ENCODE results near the gene ANKRD23.

Gene ANKRD23

DNA sequence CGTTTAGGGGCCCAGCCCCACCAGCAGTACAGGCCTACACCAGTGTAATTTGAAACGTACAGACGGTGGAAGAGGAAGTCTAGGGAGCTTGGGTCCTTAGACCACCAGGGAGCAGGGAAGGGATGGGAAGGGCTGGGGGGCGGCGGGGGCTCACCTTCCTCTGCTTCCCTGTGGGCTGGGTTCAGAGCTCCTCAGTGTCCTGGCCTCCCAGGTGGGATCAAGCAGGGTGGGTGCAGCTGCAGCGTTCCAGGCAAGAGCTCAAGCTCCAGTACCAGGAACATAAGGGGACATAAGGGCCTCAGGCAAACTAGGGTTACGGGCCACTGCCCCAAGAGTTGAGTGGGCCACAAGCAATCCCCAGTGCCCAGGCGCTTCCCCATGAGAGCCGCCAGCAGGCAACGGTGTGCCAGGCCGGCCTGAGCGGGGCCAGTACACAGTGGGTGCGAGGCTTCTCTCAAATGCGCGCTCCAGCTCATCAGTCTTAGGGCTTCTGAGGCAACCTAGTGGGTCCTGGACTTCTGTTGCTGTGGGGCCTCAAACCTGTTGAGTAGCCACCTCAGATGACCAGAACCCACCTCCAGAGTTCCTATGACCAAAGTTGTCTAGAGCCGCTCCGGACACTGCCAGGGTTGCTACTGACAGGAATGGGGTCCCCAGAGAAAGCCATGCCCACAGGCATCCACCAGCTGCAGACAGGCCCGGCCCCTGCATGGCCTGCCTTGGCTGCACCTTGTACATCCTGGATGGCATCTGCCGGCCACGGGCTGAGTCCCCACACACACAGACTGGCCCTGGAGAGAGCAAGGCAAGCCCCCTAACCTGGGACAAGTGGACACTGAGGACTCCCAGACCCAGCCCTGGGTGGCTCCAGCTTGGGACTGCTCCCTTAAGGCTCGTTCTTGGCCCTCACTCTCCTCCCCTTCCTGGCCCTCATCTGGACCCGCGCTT is 5.2 kb downstream of the ANKRD23 start:
- no peak for DNase-seq (ENCODE audit: low read depth in 2 of 2)

DNA sequence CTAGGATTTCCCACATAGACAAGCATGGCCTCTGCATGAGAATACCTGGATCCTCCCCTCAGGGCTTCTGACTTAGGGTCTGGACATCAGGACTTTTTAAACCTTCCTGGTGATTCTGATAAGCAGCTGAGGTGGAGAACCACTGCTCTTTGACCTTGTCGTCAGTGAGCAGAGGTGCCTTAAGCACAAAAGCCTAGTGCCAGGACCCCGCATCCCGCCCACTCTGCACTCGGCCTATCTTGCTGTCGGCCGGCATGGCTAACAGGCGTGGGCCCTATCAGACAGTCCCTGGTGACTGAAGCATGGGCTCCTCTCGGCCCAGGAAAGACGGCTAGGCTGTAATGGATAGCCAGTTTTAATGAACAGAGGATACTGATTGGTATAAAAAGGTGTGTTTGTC is 6.2 kb downstream of the ANKRD23 start:
- no peak for DNase-seq (ENCODE audit: low read depth in 2 of 2)

DNA sequence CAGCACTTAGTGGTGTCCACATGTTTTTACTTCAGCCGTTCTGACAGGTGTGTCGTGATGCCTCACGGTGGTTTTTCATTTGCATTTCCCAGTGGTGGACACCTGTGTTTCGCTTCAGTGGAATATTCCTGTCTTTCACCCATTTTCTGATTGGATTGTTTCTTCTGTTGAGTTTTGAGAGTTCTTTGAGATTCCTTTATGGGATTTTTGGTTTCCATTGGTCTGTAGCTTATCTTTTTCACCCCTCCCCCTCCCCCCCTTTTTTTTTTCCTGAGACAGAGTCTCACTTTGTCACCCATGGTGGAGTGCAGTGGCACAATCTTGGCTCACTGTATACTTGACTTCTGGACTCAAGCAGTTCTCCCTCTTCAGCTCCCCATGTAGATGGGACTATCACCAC is 8.0 kb downstream of the ANKRD23 start:
- no peak for DNase-seq (ENCODE audit: low read depth in 2 of 2)

DNA sequence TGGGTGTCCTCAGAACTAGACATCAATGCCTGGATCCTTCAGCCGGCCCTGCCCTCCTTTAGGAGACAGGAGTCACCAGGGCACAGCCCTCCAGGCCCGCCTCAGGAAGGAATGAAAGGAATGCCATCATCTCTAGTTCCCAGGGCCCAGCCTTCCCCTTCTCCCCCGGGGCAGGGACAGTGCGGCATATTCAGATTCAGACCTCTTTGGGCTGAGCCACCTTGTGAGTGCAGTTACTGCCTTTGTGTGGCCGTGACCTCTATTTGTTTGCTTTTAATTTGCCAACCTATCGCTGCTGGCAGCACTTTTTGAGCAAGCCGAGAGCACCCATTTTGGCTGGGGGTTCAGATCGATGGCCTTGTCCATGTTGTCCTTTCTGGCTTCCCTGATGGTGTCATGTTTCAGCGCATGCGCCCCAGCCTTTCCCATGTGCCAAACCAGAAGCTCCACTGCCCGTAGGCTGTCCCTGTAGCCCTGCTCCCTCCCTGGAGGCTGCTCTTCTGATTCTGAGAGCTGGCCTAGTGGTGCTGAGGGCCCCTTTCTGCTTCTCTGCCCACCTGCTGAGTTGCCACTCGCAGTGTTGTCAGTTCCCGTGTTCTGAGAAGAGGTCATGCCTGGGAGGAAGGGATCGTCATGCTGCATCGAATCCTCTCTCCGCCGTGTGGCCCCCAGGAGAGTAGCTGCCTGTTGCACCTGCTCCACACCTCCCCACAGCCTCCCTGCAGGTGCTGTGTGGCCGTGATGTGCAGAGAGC is 10.9 kb downstream of the ANKRD23 start:
- no peak for DNase-seq (ENCODE audit: low read depth in 2 of 2)

DNA sequence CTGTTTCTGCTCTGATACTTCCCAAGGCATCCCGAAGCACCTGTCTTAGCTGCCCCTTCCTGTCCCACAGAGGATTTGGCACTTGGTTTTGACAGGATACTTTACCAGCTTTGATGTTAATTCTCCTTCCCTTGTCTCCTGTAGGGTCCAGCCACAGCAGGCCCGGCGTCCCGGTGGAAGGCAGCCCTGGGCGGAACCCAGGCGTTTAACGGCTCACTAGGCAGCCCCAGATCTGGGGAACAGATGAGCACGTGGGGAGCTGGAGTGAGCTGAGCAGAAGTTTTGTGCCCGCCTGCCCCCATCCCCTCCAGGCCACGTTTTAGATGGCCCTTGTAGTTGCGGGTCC is 11.4 kb downstream of the ANKRD23 start:
- no peak for DNase-seq (ENCODE audit: low read depth in 2 of 2)

DNA sequence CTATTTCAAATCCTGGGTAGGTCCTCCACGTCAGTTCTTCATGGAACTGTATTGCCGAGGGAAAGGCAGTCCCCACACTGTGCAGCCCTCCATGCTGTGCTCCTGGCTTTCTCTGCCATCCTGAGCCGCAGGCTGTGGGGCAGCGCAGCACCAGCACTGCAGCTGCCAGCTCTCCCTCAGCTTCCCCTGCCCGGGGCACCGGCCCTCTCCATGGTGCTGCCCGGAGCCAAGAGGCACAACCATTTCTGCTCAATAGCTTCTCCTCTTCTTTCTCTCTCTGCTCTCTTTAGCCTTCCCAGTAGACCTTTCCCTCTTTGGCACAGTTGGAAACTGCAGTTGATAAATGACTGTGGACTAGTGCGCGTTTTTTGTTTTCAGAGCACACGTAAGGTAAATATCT is 12.1 kb downstream of the ANKRD23 start:
- no peak for DNase-seq (ENCODE audit: low read depth in 2 of 2)

DNA sequence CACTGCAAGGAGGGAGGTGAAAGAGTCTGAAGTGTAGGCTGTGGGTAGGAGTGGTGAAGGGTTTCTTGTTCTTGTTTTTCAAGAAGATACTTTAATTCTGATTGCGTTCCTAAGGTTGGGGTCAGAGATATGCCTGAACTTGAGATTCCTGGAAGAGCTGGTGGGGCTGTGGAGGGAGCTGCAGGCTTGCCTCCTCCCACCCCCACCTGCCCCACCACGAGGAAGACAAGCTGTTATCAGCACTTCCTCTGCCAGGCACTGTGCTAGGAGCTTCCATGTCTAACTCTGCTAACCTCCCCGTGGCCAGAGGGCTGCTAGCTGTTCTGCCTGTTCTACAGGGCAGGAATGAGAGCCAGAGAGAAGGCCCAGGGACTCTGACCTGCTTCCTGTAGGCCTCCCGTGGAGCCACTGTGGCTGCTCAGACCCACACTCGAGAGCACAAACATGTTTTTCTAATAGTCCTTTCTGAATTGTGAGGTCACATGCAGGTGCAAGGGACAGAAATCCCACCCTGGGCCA is 13.7 kb downstream of the ANKRD23 start:
- no peak for DNase-seq (ENCODE audit: low read depth in 2 of 2)

DNA sequence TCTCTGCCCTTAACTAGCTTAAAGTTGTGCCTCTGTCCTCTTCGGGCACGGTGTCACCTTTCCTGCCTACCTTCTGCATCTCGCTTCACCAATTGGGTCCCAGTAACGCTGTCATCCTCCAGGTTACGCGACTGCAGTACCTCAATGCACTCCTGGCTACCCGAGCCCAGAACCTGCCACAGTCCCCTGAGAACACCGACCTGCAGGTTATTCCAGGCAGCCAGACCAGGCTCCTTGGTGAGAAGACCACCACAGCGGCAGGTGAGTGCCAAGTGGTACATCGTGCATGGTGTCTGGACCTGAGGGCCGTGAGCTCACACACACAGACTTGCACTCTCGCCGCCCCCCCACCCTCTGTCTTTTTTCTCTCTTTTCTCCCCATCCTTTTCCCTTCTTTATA is 14.9 kb downstream of the ANKRD23 start:
- no peak for DNase-seq (ENCODE audit: low read depth in 2 of 2)

DNA sequence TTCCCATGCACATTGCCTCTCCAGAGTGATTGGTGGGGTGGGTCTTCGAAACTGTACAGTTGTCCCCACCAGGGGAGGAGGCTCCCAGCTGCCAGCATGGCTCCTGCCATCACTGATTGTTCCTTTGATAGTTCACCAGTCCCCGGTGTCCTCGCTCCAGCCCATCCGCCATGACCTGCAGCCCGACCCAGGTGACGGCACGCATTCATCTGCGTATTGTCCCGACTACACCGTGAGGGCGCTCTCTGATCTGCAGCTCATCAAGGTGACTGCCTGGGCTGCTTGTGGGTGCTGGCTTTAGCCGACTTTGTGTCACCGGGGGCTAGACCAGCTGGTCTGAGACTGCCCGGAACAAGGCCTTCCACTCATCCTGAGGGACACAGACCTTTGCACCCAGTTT is 15.4 kb downstream of the ANKRD23 start:
- DNase-seq (ENCODE audit: low read depth in 2 of 2): no peak

DNA sequence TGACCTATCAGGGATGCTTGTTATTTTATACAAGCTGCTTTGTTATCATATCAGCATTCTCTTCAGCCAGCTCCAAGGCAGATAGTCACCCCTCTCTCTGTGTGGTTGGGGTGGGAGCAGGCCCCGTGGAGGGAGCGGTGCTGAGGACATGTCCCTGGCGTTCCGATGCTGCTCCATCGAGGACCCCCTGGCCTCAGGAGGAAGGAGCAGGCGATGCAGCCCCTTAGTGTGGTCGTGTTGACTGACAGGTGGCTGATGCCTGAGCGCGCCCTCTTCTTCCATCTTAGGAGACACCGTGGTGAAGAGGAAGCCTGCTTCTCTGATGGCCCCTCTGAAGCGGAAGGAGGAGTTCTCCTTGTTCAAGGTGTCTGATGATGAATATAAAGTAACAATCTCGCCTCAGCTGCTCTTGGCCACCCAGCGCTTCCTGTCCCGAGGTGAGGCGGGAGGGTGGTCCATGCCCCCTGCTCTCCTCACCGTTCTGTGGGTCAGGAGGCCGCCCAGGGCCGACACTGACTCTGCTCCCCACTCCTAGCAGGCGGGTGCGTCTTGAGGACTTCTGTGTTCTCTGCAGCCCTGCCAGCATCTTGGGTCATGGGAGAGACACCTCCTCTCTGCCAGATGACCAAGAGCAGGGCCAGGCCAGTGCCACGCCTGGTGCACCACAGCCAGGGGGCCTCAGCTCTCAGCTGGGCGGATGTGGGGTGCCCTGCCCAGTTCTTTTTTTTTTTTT is 17.1 kb downstream of the ANKRD23 start:
- no peak for DNase-seq (ENCODE audit: low read depth in 2 of 2)

DNA sequence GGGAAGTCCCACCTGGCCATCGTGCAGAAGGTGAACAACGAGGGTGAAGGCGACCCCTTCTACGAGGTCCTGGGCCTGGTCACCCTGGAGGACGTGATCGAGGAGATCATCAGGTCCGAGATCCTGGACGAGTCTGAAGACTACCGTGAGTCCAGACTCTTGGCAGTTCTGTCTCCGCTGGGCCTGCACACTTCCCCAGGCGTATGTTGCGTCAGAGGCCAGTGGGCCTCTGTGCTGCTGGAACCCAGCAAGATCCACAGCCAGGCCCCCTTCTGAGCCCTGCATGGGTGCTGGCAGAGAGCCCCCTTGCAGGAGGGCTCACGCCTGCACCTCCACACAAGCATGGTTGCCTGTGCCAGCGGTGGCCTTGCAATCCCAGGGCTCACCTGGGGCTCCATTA is 18.8 kb downstream of the ANKRD23 start:
- DNase-seq (ENCODE audit: low read depth in 2 of 2): no peak

DNA sequence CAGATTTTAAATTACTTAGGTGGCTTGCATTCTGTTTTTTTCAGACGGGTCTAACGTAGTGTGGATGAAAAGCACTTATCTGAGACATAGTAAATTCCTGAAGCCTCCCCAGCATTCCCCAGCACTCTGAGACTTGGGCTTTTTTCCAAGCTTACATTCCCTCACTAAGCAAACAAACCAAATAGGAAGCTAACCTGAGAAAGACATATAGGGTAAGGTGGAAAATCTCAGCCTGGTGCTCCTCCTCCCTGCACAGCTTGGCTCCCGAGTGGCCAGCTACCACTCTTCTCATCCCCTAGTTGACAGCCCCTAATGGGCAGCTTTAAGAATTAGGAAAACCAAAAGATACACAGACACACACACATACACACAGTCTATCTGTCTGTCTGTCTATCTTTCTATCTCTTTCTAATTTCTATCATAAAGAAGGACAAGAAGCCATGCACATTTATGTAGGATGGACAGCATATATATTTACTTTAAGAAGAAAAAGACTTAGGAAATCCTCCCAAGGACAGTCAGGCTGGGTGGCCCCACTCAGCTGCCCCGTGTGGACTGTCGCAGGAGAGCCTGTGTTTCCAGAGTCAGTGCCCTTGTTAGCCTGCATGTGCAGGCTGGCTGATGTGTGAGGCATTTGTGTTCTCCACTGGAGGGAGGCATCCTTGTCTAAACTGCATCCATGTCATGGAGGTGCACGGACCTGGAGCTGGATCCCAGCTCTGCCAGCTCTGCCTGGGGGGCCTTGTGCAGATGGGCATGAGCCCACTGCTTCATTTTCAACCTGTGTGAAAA is 19.5 kb downstream of the ANKRD23 start:
- no peak for DNase-seq (ENCODE audit: low read depth in 2 of 2)

DNA sequence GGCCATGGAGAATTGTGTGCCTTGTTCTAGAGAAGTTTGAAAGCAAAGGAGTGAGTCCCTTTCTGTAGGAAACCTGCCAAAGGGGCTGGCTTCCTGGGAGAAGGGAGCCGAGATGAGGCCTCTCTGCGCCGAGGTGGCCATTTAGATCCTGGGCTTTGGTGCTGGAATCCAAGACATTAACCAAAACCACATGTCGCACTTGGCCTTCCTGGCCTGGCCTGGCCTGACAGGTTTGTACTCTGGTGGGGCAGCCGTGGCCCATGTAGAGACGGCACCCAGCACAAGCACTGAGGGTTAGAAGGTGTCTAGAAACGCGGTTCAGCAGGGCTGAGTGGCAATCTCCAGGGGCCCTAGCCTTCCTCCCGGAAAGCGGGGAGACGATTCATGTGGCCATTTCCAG is 20.6 kb downstream of the ANKRD23 start:
- no peak for DNase-seq (ENCODE audit: low read depth in 2 of 2)

DNA sequence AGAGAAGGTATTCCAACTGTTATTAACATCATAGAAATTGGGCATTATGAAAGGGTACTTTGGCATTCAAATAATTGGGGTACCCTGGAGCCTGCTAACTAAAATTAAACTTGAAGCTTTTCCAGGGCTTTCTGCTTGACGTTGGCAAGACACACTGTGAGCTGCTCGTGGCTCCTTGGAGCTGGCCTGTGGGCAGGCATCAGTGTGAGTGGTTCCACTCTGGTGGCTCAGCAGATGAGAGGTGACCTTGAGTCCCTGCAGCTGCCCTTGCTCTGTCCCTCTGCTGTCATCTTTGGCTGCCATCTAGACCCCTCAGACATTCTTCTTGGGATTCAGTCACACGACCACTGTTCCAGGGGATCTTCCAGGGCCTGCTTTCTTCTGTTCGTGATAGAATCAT is 21.0 kb downstream of the ANKRD23 start:
- DNase-seq (ENCODE audit: low read depth in 2 of 2): no peak

DNA sequence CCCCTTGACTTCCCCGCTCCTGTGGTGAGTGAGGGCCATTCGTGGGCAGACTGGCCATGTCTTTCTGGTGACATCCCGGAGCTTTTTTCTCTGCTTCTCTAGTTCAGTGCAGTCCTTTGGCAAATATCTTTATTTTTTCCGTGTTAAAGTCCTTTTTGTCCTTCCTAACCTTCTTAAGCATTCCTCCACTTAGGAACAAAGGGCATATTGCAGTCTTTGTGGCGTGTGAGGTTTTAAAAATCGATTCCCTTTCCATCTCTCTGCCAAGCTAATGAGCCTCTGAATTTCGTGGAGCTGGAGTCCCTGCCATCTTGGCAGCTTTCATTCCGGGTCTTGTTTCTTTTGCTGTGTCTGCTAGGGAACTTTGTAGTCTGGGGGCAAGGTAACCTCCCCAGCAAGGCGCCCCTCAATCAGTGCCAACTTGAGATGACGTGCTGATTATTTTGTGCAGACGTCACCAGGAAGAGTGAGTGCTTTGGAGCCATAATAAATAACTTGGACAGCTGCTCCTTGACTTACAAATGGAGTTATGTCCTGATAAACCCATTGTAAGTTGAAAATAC is 22.6 kb downstream of the ANKRD23 start:
- DNase-seq (ENCODE audit: low read depth in 2 of 2): no peak

DNA sequence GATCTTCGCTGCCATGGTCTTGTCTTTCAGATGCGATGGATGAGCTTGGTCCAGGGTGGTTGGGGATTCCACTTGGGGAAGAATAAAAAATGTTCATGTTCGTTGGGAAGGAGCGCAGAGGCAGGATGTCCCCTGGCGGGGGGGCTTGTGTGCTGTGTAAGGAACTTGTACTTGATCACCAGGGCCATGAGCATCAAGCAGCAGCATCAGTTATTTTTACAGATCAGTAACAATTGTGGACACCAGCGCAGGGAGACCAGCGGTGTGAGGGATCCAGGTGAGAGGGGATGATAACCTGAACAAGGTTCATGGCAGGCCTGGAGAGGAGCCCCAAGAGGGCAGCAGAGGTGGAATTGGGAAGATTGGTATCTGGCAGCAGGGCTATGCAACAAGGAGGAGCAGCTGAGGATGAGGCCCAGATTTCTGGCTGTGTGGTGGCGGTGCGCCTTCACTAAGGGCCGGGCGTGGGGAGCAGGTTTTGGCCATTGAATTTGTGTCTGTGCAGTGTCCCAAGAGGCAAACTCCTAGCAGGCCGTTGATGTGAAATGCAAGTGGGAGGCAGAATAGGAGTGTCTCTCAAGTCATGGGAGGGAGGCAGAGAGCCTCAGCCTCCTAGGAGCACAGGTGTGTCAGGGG is 23.8 kb downstream of the ANKRD23 start:
- DNase-seq (ENCODE audit: low read depth in 2 of 2): no peak

DNA sequence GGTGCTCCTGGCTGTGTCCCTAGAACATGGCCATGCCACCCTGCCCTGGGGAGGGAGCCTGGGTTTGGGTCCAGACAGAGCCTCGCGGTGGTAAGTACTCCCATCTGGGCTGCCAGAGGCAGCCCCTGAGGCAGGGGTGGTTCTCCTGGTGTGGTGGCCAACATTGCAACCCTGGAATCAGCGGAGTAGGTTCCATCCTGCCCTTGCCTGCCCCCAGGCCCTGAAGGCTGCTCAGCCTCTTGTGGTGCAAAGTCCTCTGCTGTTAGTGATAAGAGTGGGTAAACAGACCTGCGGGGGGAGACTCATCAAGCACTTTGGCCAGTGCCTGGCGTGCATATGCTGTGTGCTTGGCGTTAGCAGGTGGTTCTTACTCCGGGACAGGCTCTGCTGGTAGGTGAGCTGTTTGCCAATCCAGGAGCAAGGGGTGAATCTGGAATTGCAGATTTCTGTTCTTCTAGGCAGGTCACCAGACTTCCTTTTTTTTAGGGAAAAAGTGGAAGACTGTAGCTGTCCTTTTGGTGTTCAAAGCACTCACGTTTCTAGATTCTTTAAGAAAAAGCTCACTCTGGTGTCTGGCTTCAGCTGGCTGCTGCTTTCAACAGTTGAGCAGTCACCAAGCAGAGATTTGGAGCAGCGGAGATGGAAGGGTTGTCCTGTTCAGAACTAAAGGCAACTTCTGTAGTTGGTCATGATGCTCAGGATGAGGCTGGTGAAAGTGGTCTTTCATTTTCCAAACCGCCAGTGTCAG is 24.5 kb downstream of the ANKRD23 start:
- DNase-seq (ENCODE audit: low read depth in 2 of 2): no peak

DNA sequence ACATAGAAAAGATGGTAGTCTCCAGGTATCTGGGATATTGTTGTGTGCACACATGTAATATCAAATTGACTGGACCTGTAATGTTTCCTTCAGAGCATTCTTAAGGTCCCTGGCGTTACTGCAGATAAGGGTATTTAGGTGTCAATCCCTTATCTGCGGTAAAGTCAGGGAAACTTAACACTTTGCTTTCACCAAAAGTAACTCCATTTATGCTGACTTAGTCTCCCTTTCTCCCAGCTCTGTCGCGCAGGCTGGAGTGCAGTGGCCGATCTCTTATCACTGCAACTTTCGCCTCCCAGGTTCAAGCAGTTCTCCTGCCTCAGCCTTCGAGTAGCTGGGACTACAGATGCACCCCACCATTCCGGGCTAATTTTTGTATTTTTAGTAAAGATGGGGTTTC is 25.9 kb downstream of the ANKRD23 start:
- no peak for DNase-seq (ENCODE audit: low read depth in 2 of 2)

DNA sequence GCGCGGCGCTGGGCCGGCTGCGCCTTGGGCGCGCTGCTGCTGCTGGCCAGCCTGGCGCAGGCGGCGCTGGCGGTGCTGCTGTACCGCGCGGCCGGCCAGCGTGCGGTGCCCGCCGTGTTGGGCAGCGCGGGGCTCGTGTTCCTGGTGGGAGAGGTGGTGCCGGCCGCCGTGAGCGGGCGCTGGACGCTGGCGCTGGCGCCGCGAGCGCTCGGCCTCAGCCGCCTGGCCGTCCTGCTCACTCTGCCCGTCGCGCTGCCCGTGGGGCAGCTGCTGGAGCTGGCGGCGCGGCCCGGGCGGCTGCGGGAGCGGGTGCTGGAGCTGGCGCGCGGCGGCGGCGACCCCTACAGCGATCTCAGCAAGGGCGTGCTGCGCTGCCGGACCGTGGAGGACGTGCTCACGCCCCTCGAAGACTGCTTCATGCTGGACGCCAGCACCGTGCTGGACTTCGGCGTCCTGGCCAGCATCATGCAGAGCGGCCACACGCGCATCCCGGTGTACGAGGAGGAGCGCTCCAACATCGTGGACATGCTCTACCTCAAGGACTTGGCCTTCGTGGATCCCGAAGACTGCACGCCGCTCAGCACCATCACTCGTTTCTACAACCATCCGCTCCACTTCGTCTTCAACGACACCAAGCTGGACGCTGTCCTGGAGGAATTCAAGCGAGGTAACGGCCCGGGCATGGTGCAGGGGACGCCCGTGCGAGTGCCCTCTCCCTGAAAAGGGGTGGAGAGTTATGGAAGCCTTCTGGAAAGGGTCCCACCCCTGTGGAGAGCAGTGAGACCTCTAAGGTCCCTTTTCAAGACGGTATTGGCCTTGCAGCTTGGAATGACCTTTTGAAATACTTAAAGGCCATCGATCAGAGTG is 26.8 kb downstream of the ANKRD23 start:
- no peak for DNase-seq (ENCODE audit: low read depth in 2 of 2)
